ENCODE measurements around the gene ADCYAP1R1.

The ADCYAP1R1 gene

DNA sequence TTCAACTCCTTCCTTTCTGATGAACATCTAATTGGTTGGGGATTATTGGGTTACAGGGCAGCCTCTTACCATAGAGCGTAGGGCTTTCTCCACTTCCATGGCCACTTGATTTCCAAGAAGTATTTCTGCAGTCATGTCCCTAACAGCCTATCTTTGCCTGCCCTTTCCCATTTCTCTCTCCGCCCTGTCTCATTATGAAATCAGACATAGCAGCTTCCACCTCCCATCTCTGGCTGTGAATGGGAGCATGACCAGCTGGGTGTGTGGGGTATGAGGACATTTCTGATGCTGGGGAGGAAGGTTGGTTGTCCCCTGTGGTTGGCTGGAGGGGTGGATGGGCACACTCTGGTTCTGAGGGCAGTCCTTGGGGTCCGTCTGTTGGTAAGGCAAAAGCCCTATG lies 41.2 kb downstream of the ADCYAP1R1 start:
- TF ChIP-seq, protein P1, sequence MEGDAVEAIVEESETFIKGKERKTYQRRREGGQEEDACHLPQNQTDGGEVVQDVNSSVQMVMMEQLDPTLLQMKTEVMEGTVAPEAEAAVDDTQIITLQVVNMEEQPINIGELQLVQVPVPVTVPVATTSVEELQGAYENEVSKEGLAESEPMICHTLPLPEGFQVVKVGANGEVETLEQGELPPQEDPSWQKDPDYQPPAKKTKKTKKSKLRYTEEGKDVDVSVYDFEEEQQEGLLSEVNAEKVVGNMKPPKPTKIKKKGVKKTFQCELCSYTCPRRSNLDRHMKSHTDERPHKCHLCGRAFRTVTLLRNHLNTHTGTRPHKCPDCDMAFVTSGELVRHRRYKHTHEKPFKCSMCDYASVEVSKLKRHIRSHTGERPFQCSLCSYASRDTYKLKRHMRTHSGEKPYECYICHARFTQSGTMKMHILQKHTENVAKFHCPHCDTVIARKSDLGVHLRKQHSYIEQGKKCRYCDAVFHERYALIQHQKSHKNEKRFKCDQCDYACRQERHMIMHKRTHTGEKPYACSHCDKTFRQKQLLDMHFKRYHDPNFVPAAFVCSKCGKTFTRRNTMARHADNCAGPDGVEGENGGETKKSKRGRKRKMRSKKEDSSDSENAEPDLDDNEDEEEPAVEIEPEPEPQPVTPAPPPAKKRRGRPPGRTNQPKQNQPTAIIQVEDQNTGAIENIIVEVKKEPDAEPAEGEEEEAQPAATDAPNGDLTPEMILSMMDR (IDR thresholded peaks at IDR 0.05; ENCODE audit: insufficient read depth, low read depth, low read length, missing control alignments), result no peak
- DNase-seq (ENCODE audit: low read depth), result no peak
- H3K4me3 ChIP-seq (ENCODE audit: low read depth, low read length), result no peak overlapping the region

DNA sequence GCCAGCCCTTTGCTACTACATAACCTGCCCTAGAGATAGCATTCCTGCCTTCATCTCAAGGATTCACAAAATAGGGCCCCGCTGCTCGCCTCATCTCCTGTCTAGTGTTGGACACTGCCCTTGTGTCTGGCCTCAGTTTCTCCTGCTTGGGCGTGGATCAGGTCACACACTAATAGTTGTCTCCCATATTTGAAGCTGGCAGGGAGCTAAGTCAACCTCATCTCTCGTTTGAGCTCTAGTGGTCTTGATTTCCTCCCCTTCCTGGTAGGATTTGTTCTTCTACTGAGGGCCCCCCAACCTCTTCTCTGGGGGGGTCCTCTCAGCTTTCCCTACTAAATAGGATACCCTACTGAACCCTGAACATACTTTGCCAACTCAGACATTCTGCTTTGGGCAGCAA lies 42.2 kb downstream of the ADCYAP1R1 start:
- no peak for DNase-seq (ENCODE audit: low read depth)
- H3K4me3 ChIP-seq (ENCODE audit: low read depth, low read length), result no peak overlapping the region
- TF ChIP-seq, protein P1 (IDR thresholded peaks at IDR 0.05; ENCODE audit: insufficient read depth, low read depth, low read length, missing control alignments), result no peak

DNA sequence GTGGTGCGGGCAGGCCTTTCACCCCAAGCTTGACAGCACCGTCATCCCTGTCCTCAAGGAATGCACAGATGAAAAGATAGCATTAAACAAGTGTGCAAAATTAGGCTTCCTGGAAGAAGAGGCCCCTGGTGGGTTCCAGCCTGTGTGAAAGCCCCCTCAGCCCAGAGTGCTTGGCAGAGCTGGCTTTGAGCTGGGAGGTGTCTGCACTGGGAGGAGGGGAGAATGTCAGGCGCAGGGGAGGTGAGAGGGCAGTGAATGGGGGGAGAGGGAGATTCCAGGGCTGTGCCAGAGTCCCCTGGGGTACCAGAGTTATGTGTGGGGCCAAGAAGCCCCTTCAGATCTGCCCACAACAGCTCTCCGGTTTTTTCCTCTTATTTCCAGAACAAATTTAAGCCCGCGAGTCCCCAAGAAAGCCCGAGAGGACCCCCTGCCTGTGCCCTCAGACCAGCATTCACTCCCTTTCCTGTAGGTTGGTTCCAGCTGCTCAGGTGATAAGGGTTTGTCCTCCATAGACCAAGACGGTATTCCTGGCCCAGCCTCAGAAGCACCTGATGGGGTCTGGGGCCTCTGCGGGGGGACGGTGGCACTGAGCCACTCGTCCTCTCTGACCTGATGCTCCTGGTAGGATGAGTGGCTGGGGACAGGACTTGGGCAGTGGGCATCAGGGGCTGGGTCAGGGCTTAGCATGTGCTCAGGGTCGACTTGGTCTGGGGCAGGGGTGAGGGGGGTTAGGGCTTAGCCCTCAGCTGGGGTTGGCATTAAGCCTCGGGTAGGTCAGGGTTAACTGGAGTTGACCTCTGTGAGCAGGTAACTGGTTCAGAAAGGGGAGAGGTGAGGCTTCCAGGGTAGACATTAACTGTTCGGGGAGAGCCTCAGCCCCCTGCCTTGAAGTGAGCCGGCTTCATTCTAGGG lies 43.4 kb downstream of the ADCYAP1R1 start:
- no peak overlapping the region for H3K4me3 ChIP-seq (ENCODE audit: low read depth, low read length)
- DNase-seq (ENCODE audit: low read depth), result no peak
- TF ChIP-seq, protein P1 (IDR thresholded peaks at IDR 0.05; ENCODE audit: insufficient read depth, low read depth, low read length, missing control alignments), result no peak

DNA sequence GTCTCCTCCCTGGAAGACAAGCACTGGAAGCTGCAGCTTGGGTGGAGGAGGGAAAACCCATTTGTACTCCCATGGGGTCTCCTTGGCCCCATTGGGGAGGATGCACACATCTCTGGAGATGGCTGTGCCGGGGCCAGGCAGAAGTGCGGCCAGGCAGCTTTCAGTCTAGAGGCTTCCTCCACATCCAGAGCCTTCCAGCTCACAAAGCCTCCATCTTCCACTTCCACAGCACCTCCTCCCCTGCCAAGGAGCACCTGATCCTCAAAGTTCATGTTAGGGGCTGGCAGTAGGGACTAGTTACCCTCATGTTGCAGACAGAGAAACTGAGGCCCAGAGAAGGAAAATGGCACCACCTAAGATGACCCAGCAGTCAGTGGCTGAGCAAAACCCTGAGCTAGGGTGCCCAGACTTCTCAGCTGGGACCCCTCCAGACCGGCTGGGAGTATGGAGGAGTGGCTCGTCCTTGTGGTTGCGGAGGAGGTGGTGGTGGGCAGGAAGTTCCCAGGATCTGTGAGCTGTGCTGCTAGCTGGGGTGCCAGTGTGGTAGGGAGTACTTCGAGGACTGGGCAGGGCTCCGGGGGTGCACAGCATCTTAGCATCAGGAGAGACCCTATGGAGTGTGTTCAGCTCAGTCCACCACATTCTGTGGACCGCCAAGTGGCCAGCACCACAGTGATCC lies 44.2 kb downstream of the ADCYAP1R1 start:
- DNase-seq (ENCODE audit: low read depth), result no peak
- TF ChIP-seq, protein P1 (IDR thresholded peaks at IDR 0.05; ENCODE audit: insufficient read depth, low read depth, low read length, missing control alignments), result no peak
- no peak overlapping the region for H3K4me3 ChIP-seq (ENCODE audit: low read depth, low read length)

DNA sequence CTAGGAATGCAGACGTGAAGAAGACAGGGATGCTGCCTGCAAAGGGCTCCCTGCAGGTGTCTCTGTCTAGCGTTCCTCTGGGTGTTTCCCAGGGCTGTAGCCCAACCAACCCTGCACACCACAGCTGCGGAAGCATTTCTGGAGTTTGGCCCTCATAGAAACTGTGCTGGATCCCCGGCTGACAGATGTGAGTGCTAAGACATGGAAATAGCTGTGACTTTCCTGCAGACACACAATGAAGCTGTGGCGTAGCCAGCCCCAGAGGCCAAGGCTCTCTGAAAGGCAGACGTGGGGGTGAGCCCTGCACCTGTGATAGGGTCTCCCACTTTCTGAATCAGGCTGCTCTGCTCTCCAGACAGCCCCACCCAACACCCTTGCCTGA lies 44.8 kb downstream of the ADCYAP1R1 start:
- TF ChIP-seq, protein P1 (IDR thresholded peaks at IDR 0.05; ENCODE audit: insufficient read depth, low read depth, low read length, missing control alignments), result no peak
- H3K4me3 ChIP-seq (ENCODE audit: low read depth, low read length), result no peak overlapping the region
- DNase-seq (ENCODE audit: low read depth), result no peak

DNA sequence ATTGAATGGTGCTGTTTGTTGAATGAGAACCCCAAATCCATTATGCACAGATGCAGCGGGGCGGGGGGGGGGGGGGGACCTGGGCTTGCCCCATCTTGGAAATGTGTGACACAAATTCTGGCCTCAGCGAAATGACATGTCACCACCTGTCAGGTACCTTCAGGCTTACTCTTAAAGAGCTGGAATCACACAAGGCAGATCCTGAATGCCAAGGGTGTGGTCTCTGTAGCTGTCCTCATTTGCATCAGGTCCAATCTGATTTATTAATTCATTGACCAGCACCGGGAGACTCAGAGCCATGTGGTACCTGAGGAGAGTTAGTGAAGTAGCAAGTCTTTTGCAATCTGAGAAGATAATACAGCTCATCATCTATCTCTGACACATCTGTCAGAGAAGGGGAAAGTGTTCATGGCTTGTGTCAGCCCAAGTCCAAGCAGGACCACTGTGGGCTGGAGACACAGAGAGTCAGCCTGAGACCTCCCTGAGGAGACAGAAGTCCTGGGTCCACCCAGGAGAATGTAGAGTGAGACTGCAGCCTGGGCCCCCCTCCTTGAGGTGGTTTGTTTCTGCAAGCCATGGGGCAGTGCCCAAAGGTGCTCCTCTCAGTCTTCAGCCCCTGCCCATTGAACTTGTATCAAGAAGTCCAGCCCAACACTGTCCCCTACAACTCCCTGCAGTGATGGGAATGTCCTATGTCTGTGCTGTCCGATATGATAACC lies 46.7 kb downstream of the ADCYAP1R1 start:
- H3K4me3 ChIP-seq (ENCODE audit: low read depth, low read length), result no peak overlapping the region
- DNase-seq (ENCODE audit: low read depth), result no peak
- TF ChIP-seq, protein P1 (IDR thresholded peaks at IDR 0.05; ENCODE audit: insufficient read depth, low read depth, low read length, missing control alignments), result no peak

Data from GM12865 (cell line).